Daoy (cell line): ENCODE results near the gene MTHFSD. TPM values are rescaled to one million over a fixed set of nuclear protein-coding genes. Genes with fewer than 3 reads are reported as not detected.

Source experiments
- DNase-seq: peaks from one replicate; pipeline ENCODE4 v3.0.0-alpha.2; 2015; ENCODE audit warnings: low read depth
- total RNA-seq: library from RNA; depleted of rRNA; stranded (reverse); fragments of >200 nt; shearing (Covaris generic); gene quantifications from 2 replicates; pipeline ENCODE4 v1.2.3, GENCODE V29; 2014; rRNA removed

MTHFSD gene
- total RNA-seq, 1 experiment from 2014 or later, result 6.5 TPM

GRCh38 chr16:86490859-86491639, 64.0 kb downstream of the MTHFSD start:
- DNase-seq, result peak; percentile 65

- DNase-seq, result no peak
Observed at GRCh38 chr16:86485746-86486145, 69.3 kb downstream of the MTHFSD start.

DNA sequence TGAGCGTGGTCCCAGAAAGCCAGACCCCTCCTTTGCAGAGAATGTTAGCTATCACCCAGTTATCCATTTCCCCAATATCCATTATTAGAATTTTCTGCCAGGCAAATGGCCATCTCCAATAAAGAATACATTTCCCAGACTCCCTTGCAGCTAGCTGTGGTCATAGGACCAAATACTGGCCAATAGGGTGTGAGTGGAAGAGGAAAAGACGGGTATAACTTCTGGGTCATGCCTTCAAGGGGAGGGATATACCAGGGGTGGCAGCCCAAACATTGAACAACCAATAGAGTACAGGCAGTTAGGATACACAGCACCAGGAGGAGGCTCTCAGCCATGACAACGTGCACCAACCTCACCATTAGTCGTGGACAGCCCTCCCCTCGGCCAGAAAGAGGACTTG, 70.8 kb downstream of the MTHFSD start:
- no peak for DNase-seq

- no peak for DNase-seq
Observed at GRCh38 chr16:86481607-86482006, 73.4 kb downstream of the MTHFSD start.

GRCh38 chr16:86480444-86480843, 74.6 kb downstream of the MTHFSD start:
- no peak for DNase-seq

Other genes starting within 250 kb of the MTHFSD start
- 2.1 and 2.2 TPM in 2 replicates for gene FOXF1, start 44.7 kb downstream of the MTHFSD start, total RNA-seq
- 4.6 and 5.4 TPM in 2 replicates for gene FOXC2, start 11.6 kb upstream of the MTHFSD start, total RNA-seq
- 4.9 and 5.0 TPM in 2 replicates for gene FOXL1, start 23.3 kb upstream of the MTHFSD start, total RNA-seq